DMS114 treated with DMSO at 0.1 percent for 48 hours (cell line): ENCODE data around the gene ASCL2.

ENCODE experiments used
- DNase-seq: peaks from one replicate; lab custom pipeline; 2025; ENCODE audit not compliant: unreplicated experiment; lab: John Stamatoyannopoulos, UW

Gene ASCL2, protein sequence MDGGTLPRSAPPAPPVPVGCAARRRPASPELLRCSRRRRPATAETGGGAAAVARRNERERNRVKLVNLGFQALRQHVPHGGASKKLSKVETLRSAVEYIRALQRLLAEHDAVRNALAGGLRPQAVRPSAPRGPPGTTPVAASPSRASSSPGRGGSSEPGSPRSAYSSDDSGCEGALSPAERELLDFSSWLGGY

DNA sequence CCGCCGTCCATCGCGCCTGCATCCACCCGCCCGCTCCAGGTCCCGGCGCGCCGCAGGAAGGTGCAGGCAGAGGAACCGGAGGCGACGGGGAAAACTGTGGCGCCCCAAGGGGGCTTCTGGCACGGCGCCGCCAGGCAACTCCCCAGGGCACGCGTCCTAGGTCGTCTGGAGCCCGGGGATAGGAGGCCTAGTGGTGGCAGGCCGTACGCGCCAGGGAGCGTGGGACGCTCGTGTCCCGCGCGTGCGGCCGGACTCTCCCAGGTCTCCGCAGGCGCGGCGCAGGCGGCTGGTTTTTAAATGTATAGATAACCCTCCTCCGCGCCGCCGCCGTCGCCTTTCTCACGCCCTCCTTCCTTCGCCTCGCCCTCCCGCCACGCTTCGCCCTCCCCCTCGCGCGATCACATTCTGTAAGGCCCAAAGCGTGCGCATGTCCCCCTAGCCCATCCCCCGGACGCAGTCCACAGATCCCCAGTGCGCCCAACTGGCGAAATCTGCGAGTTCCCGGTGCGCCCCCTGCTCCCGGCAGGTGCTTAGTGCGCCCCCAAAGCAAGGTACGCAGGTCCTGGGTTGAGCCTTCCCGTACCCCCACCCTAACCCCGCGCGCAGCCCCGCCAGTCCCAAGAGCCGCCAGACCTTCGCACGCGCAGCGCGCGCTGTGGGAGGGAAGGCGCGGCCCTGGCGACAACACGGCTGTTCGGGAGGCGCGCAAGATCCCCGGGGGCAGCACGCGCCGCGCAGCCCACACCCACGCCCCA lies at the start of gene ASCL2:
TSS of gene ASCL2 (minus strand) at position 267 of the 755 bp plus-strand sequence. CDS start at position 11, 256 bp downstream.
- no peak for DNase-seq

DNA sequence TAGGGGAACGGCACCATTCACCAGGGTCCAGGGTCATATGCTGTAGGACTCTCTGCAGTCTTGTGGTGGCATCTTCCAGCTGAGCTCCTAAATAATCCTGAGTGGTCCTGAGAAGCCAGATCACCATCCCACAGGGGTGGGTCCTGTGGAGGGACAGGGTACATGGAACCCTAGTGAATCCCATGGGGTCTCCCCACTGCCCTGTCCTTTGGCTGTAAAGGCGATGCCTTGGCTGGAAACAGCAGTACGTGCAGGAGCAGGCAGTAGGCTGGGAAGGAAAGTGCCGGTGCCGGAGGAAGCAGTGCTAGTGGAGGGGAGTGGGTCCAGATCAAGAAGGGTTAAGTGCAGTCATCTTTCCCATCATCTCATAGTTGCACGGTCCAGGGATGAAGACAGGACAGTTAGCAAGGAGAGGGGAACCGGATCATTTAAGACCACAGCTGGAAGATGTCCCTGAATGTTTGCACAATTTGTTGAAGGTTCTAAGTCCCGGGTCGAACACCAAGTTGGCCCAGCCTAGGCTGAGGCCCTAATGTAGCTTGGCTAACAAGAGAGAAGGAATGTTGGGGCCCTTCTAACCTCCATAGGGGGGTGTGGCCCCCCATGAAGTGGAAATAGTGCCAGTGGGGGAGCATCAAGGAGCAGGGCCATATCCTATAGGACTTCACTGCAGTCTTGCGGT lies 49.5 kb upstream of the ASCL2 start:
- no peak for DNase-seq

DNA sequence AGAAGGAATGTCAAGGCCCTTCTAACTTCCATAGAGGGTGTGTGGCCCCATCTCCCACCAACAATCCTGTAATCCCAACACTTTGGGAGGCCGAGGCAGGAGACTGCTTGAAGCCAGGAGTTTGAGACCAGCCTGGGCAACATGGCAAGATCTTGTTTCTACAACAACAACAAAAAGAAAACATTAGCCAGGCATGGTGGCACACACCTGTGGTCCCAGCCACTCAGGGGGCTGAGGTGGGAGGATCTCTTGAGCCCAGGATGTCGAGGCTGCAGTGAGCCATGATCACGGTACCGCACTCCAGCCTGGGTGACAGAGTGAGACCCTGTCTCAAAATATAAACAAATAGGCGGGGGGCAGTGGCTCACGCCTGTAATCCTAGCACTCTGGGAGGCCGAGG lies 48.3 kb upstream of the ASCL2 start:
- no peak for DNase-seq

DNA sequence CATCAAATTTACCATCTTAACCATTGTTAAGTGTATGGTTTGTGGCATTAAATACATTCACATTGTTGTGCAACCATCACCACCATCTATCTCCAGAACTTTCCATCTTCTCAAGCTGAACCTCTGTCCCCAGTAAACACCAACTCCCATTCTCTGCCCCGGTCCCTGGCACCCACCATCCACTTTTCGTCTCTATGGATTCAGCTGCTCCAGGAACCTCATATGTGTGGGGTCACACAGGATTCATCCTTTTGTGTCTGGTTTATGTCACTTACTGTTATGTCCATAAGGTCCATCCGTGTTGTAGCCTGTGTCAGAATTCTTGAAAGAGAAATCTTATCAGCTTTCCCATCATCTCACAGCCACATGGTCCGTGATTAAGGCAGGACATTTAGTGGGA lies 47.7 kb upstream of the ASCL2 start:
- no peak for DNase-seq

DNA sequence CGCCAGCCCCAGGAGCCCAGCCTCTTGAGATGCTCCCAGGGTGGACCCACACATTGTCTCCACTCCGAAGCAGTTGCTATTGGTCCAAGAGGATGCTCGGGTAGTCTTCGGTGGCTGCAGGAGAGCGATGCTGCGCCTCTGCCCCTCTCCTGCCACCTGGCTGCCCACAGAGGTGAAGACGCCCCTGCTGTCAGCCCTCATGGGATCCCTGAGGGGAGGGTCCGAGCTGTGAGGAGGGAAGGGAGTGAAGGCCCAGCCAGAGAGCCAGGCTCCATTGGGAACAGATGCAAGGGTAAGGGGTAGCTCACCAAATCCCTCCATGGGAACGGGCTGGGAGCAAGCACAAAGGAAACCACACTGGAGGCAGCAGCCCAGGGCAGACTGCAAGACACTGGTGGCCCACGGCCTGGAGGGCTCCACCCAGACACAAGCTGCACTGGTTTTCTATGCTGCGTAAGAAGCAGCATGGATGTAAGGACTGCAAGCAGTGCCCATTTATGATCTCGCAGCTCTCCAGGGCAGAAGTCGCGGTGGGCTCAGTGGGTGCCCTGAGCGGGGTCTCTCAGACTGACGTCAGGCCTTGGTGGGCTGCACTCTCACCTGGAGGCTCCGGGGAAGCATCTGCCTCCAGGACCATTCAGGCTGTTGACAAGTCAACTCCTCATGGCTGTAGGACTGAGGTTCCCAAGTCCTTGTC lies 47.1 kb upstream of the ASCL2 start:
- no peak for DNase-seq

DNA sequence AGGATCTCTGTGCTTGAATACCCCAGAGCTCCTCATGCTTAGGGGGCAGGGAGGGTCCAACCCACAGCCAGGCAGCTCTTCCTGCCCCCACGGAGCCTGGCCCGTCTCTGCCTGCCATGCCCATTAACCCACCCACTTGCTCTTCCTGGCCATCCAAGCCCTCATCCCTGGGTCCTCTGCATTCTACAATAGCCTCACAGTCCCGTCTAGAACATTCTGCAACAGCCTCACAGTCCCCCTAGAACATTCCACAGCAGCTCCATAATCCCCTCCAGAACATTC lies 46.5 kb upstream of the ASCL2 start:
- no peak for DNase-seq

DNA sequence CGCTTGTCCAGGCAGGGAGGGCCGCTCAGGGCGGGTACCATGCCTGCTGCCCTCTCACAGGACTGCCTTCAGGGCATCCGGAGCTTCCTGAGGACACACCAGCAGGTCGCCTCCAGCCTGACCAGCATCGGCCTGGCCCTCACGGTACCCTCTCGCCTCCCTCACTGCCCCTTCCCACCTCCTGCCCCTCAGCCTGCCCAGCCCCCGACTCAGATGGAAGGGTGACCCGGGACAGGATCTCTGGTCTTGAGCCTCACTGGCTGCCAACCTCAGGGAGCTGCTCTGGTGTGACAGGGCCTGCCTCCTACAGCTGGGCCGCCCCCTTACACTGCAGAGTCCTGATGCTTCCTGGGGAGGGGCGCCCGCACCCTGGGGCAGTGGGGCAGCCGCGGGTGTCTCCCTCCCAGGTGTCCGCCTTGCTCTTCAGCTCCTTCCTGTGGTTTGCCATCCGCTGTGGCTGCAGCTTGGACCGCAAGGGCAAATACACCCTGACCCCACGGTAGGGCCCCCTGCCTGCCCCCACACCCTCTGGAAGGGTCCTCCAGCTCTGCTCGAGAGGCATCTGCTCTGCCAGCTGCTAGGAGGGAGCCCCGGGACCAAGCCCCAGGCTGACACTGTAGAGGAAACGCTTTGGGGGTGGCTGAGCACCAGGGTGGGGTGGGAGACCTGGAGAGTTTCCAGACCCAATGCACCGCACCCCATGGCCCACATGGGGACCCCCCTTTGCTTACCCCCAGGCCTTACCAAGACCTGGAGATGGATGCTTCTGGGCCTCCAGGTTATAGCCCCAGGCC lies 46.0 kb upstream of the ASCL2 start:
- no peak for DNase-seq

DNA sequence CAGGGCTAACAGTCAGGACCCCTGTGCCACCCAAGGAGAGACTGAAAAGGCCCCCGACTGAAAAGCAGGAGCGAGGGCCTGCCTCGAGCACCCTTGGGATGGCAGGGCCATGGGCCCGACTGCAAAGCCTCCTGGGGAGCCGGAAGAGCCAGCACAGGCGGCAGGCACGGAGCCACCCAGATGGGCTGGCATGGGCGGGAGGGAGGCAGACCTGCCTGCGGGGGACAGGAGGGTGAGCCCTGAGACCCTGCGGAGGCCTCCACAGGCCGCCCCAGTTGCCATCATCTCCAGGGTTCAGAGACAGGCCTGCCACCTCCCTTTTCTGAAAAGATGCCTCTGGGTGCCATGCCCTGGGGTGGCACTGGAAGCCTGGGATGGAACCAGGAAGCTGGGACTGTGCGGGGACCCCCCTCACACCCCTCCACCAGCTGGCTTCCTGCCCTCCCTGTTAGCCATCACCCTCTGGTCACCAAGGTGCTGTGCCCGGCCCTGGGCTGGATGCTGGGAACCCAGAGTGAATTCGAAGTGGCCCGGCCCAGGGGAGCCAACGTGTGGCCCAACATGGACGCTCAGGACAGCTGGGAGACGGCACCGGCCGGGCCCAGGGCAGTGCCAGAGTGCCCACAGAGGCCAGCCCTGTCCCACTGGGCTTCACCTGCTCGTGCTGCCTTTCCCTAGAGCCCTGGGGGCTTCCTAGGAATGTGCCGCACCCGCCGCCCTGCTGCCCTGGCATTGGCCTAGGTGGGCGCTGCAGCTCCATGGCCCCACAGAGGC lies 45.2 kb upstream of the ASCL2 start:
- DNase-seq = no peak

DNA sequence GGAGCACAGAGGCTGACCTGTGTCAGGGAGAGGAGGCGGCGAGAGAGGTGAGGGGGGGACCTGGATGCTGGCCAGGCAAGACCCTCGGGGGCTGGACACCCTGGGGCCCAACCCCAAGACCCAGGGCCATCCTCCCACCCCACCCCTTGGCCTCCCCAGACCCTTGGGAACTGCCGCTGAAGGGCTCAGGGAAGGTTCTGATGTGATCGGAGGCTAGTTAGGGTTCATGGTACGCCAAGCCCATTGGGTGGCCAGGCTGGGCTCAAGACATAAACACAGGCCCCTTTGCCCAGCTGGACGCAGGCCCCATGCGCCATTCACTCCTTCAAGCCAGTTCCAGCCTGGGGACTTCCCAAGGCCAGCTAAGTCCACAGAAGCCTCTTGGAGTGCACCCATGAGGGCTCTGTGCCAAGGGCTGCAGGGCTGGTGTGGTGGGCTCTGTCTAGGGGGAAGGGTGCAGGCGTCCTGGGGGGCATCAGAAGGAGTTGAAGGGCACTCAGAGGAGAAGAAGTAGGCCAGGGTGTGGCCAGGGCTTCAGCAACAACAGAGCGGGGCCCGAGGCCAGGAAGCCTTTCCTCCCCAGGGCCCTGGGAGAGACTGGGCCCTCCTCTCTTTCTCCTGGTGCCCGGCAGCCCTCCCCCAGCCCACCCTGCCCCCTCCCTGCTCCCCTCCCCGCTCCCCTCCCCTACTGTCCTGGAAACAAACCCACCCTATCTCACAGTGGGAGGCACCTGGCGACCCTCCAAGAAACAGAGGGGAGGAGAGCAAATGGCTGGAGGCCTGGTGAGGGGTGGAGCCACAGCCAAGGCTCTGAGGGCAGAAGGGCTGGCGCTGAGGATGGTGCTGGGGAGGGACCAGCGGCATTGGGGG lies 44.4 kb upstream of the ASCL2 start:
- DNase-seq = no peak

DNA sequence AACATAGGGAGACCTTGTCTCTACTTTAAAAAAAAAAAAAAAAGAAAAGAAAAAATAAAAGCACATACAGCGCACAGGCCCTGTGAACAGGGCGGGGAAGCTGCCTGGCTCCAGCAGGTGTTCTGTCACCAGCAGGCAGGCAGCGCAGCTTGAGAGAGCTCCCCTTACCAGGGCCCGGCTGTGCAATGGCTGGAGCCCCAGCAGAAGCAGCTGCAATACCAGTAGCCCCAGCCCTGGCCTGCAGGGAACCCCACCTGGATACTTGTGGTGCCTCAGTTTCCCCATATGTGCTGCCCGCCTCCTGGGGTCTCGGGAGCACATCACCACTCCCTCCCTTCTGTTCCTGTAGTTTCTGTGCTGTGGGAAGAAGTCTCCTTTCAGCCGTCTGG lies 43.7 kb upstream of the ASCL2 start:
- no peak for DNase-seq

DNA sequence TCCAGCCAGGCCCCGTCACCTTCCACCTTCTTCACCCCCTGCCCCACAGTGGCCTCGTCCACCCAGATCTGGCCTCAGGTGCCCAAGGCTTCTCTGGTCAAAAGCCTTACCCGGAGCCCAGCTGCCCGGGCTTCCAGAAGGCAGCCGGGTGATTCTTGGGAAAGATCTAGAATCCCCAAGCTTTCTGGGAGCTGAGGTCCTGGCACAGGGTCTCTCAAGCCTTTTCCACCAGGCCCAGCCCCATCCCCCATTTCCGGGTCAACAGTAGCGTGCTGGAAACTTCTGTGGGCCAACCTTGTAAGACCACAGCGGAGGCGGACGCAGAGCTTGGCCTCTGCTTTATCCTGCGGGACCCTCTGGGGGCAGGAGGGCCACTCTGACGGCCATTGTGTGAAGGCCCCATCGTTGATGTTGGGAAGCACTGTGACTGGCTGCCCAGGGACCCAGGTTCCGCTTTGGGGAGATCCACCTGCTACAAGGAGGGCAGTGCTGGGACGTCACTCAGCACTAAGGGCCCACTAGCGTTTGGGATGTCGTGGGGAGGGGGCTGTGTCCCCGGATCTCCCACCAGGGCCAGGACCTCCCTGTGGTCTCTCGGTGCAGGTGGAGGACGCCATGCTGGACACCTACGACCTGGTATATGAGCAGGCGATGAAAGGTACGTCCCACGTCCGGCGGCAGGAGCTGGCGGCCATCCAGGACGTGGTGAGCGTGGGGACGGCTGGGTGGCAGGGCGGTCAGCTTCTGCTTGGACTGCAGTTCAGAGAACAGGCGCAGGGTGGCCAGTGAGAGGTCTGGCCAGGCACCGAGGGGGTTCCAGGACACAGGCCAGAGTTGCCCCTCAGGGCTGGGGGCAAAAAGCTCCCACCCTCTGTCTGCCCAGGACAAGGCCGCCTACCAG lies 42.9 kb upstream of the ASCL2 start:
- no peak for DNase-seq

DNA sequence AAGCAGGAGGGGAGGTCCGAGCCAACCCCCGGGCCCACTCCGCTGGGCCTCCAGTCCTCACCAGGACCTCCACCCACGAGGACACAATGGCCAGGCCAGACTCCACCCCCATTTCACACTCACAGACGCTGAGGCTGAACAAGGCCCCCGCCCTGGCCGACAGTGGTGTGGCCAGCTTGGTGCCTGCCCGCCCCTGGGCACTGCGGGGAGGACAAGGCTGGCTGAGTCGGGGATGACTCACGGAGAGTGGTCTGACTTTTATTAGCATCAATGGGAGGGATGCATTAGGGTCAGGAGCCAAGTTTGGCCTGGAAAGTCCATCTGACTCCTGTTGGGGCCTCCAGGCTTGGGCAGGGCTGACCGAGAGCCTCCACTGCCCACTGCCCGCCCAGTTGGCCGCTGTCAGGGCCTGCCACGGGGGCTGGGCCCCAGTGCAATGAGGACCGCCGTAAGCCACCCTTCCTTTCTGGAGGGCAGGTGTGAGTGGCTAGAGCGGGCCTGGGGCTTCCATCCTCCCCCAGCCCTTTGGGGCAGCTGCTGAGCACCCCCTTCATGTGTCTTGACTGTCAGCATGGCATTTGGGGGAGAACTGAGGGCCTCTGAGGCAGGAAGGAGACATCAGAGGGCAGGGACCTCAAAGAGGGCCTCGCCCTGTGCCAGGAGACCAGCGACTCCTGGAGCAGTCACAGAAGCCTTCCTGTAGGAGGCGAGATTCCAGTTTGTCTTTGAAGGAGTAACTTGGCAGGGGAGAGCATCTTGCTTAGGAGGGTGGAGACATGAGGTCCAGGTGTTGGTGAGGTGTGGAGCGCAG lies 42.0 kb upstream of the ASCL2 start:
- DNase-seq = no peak

DNA sequence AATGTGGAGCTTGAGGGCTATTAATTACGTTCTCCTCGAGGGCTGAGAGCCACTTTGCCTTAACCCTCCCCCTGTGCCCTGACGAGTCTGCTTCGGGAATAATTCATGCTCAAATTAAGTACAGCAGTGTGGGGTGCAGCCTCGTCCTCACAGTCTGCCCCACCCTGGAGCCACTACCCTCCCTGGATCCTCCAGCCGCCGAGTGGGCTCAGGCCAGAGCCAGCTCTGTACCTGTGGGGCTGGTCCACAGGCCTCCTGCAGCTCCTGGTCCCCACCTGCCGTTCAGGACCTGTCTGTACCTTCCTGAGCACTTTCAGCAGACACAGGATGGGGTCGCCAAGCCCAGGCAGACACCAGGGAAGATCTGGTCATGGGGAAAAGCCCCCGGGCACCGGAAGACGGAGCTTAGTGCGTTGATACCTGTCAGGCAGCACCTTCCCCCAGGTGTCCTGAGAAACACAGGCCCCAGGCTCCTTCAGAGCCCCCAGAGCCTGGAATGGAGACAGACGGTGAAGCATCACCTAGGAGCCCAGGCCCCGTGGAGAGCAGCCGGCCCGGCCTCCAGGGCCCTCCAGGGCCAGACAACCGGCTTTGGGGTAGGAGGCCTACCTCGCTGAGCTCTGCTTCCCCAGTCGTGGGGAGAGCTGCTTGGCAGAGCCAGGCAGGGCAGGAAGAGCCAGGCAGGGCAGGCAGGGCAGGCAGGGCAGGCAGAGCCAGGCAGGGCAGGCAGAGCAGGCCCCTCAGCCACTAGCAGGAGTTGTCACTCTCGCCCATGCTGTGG lies 41.2 kb upstream of the ASCL2 start:
- DNase-seq = no peak

DNA sequence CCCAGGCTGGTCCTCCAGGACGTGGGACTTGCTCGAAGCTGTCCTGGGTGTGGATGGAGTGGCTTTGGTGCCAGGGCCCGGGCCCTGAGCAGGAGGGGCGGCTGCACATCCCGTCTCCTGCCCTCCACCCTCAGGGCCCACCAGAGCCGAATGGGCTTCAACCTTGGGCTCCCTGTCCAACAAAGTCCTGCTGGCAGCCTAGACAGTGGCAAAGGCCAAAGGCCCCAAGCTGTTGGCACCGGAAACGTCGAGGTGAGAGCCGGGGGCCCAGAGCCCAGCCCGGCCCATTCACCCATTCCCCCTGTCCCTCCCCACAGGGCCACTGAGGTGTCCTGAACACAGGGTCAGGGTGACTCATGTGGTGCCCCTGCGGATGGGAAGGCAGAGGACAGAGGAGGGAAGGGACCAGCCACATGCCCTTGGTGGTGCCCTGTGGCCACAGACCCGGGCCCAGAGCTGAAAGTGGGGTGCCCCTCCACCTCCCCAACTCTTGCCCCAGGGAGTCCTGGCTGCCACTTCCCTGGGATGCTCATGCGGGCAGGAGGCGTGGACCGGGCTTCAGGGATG lies 40.5 kb upstream of the ASCL2 start:
- no peak for DNase-seq

DNA sequence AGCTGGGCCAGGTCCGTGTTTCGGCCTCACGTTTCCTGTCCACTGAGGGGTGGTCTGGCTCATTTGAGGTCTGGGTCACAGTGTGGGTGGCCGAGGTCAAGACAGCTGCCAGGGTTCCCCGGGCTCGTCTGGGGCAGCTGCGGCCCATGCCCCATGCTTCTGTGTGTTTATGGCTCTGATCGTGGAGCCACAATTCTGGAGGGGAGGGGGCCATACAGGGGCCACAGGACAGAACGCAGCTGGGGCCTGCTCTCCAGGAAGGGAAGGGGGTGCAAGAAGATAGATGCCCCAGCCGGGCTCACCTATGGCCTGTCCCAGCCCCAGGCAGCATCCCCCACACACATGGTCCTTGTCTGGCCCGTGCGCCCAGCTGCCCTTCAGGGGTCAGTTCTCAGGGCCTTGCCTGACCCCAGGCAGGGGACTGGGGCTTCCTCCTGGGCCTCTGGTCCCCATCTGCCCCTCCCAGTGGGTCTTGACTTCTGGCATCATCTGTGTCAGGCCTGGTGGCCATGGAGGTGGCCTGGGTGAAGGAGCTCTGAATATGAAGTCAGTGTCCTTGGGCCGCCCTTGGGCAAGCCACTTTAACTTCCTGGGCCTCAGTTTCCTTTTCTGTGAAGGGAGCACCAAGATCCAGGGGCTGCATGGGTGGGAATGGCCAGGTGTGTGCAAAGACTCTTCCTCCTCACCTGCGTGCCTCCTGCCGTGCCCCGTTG lies 39.8 kb upstream of the ASCL2 start:
- DNase-seq = no peak
